ENCODE data around the gene GNG14. TPM values are rescaled to one million over a fixed set of nuclear protein-coding genes. Genes with fewer than 3 reads are reported as not detected.
A peak's percentile ranks its signal among the peaks of the same experiment; 100 is the strongest.

Gene GNG14
- total and polyA plus RNA-seq, 2 of the 13 experiments (the other 11 are each of a cell fraction or from before 2014, with no cell fraction given): not detected

DNA sequence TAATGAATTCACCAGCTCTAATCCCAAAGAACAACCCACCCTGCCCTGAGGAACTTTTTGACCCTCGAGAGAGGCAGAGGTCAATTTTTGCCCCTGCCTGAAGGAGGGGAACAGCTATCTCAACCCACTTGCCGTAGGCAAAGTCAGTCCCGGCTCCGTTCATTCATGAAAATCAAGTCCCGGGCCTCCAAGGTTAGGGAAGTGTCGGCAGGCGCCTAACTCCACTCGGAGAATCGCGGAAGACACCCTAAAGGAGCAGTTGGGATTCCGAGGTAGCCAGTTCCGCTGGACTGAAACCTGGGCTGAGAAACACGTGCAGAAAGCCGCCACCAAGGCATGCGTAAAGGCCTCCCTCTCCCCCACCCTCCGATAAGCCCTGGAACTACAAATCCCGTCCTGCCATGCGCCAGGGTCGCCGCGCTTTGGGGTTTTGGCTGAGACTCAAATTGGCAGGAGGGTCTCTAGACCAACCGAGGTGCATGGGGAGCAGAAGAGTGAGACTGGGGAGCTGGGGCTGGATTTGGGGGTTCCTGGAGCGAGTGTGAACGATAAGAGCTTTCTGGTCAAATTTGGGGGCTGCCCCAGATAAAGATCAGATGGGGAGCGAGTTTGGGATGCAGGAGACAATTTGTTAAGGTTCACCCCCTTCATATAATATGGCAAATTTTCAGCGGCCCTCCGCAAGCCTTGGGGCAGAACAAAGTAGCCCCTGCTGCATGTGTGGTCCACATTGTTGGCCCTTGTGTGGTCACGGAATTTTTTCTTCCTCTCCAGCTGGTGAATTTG, 36.0 kb downstream of the GNG14 start, which contains the start of gene TNPO2 (continued):
- TF ChIP-seq, protein P1, sequence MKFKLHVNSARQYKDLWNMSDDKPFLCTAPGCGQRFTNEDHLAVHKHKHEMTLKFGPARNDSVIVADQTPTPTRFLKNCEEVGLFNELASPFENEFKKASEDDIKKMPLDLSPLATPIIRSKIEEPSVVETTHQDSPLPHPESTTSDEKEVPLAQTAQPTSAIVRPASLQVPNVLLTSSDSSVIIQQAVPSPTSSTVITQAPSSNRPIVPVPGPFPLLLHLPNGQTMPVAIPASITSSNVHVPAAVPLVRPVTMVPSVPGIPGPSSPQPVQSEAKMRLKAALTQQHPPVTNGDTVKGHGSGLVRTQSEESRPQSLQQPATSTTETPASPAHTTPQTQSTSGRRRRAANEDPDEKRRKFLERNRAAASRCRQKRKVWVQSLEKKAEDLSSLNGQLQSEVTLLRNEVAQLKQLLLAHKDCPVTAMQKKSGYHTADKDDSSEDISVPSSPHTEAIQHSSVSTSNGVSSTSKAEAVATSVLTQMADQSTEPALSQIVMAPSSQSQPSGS (CRISPR knock-in tag; IDR thresholded peaks at IDR 0.05): no peak
- TF ChIP-seq NBN (conservative IDR thresholded peaks at IDR 0.05): no peak
- TF ChIP-seq ZNF670 (CRISPR knock-in tag; IDR thresholded peaks at IDR 0.05; ENCODE audit: borderline replicate concordance): no peak
- no peak for TF ChIP-seq ZNF879 (CRISPR knock-in tag; IDR thresholded peaks at IDR 0.05)
- peak; percentile 21; the same call in 1 of the 2 replicates for TF ChIP-seq NFKB2 (CRISPR knock-in tag; IDR thresholded peaks at IDR 0.05; ENCODE audit: borderline replicate concordance)
- no peak for TF ChIP-seq ZBTB3 (CRISPR knock-in tag; IDR thresholded peaks at IDR 0.05; ENCODE audit: borderline replicate concordance, low read depth)
- TF ChIP-seq, protein P2, sequence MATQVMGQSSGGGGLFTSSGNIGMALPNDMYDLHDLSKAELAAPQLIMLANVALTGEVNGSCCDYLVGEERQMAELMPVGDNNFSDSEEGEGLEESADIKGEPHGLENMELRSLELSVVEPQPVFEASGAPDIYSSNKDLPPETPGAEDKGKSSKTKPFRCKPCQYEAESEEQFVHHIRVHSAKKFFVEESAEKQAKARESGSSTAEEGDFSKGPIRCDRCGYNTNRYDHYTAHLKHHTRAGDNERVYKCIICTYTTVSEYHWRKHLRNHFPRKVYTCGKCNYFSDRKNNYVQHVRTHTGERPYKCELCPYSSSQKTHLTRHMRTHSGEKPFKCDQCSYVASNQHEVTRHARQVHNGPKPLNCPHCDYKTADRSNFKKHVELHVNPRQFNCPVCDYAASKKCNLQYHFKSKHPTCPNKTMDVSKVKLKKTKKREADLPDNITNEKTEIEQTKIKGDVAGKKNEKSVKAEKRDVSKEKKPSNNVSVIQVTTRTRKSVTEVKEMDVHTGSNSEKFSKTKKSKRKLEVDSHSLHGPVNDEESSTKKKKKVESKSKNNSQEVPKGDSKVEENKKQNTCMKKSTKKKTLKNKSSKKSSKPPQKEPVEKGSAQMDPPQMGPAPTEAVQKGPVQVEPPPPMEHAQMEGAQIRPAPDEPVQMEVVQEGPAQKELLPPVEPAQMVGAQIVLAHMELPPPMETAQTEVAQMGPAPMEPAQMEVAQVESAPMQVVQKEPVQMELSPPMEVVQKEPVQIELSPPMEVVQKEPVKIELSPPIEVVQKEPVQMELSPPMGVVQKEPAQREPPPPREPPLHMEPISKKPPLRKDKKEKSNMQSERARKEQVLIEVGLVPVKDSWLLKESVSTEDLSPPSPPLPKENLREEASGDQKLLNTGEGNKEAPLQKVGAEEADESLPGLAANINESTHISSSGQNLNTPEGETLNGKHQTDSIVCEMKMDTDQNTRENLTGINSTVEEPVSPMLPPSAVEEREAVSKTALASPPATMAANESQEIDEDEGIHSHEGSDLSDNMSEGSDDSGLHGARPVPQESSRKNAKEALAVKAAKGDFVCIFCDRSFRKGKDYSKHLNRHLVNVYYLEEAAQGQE (IDR thresholded peaks at IDR 0.05; ENCODE audit: borderline replicate concordance in 1 of 2, low read depth in 1 of 2, low read length in 2 of 2): peak in 1 of 2 experiments; percentile 12; a peak in 1 of 4 replicates
- TF ChIP-seq, protein P3, sequence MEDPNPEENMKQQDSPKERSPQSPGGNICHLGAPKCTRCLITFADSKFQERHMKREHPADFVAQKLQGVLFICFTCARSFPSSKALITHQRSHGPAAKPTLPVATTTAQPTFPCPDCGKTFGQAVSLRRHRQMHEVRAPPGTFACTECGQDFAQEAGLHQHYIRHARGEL (CRISPR knock-in tag; IDR thresholded peaks at IDR 0.05): no peak
- TF ChIP-seq TMF1 (CRISPR knock-in tag; IDR thresholded peaks at IDR 0.05; ENCODE audit: low read depth): no peak
- no peak for TF ChIP-seq ZNF572 (CRISPR knock-in tag; IDR thresholded peaks at IDR 0.05)
- TF ChIP-seq NFYC (CRISPR knock-in tag; IDR thresholded peaks at IDR 0.05): peak; percentile 48; the same call in 1 of the 2 replicates
- TF ChIP-seq ZNF33B (CRISPR knock-in tag; IDR thresholded peaks at IDR 0.05): no peak
- TF ChIP-seq AKAP8 (CRISPR knock-in tag; IDR thresholded peaks at IDR 0.05): no peak
- TF ChIP-seq, protein P4, sequence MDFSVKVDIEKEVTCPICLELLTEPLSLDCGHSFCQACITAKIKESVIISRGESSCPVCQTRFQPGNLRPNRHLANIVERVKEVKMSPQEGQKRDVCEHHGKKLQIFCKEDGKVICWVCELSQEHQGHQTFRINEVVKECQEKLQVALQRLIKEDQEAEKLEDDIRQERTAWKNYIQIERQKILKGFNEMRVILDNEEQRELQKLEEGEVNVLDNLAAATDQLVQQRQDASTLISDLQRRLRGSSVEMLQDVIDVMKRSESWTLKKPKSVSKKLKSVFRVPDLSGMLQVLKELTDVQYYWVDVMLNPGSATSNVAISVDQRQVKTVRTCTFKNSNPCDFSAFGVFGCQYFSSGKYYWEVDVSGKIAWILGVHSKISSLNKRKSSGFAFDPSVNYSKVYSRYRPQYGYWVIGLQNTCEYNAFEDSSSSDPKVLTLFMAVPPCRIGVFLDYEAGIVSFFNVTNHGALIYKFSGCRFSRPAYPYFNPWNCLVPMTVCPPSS (IDR thresholded peaks at IDR 0.05): no peak
- TF ChIP-seq ONECUT2 (CRISPR knock-in tag; IDR thresholded peaks at IDR 0.05): no peak
- TF ChIP-seq, protein P5, sequence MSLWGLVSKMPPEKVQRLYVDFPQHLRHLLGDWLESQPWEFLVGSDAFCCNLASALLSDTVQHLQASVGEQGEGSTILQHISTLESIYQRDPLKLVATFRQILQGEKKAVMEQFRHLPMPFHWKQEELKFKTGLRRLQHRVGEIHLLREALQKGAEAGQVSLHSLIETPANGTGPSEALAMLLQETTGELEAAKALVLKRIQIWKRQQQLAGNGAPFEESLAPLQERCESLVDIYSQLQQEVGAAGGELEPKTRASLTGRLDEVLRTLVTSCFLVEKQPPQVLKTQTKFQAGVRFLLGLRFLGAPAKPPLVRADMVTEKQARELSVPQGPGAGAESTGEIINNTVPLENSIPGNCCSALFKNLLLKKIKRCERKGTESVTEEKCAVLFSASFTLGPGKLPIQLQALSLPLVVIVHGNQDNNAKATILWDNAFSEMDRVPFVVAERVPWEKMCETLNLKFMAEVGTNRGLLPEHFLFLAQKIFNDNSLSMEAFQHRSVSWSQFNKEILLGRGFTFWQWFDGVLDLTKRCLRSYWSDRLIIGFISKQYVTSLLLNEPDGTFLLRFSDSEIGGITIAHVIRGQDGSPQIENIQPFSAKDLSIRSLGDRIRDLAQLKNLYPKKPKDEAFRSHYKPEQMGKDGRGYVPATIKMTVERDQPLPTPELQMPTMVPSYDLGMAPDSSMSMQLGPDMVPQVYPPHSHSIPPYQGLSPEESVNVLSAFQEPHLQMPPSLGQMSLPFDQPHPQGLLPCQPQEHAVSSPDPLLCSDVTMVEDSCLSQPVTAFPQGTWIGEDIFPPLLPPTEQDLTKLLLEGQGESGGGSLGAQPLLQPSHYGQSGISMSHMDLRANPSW (CRISPR knock-in tag; IDR thresholded peaks at IDR 0.05; ENCODE audit: borderline replicate concordance): peak; percentile 55; the same call in 1 of the 2 replicates
- peak; percentile 68; the same call in 1 of the 2 replicates for TF ChIP-seq ZNF788 (CRISPR knock-in tag; IDR thresholded peaks at IDR 0.05; ENCODE audit: borderline replicate concordance)
